ENCODE data around the gene GTF2F2.

Gene GTF2F2

GRCh38 chr13:45258334-45258675 is 138.0 kb downstream of the GTF2F2 start:
- H3K9ac ChIP-seq (ENCODE audit: low read depth, low read length, poor library complexity) = no peak overlapping the region
- DNase-seq (ENCODE audit: low spot score) = no peak
- H2BK5ac ChIP-seq (ENCODE audit: low read length) = no peak overlapping the region
- H3K23ac ChIP-seq (ENCODE audit: low read depth, low read length, poor library complexity) = no peak overlapping the region
- no peaks in the 10 kb centered on the region for H3K4me1 ChIP-seq (ENCODE audit: control insufficient read depth in 2 of 2, insufficient read depth in 1 of 2, low read depth in 1 of 2, low read length in 2 of 2)
- H2AK5ac ChIP-seq (ENCODE audit: low read depth, low read length) = no peak overlapping the region
- no peak overlapping the region for H3K14ac ChIP-seq (ENCODE audit: low read length)
- H4K91ac ChIP-seq (ENCODE audit: low read depth, low read length, poor library complexity) = no peak overlapping the region
- H3K36me3 ChIP-seq (replicated peaks in 1 of 2; ENCODE audit: control insufficient read depth in 2 of 2, insufficient read depth in 2 of 2, low read length in 2 of 2) = peaks cover 4 to 13% of the 10 kb centered on the region in 2 donors
- H3K9me3 ChIP-seq (replicated peaks in 1 of 2; ENCODE audit: control insufficient read depth in 2 of 2, insufficient read depth in 1 of 2, low read depth in 1 of 2, low read length in 2 of 2) = no peaks in the 10 kb centered on the region
- H2AFZ ChIP-seq (ENCODE audit: low read length) = no peak overlapping the region
- no peaks in the 10 kb centered on the region for H3K27me3 ChIP-seq (ENCODE audit: control insufficient read depth in 3 of 3, insufficient read depth in 3 of 3, low read depth in 1 of 3, low read length in 3 of 3)
- H4K8ac ChIP-seq (ENCODE audit: low read depth, low read length) = no peak overlapping the region
- H2BK12ac ChIP-seq (ENCODE audit: low read length) = no peak overlapping the region
- no peak overlapping the region for H2BK120ac ChIP-seq (ENCODE audit: low read depth, low read length)
- peaks cover 1% of the 10 kb centered on the region for H3K79me1 ChIP-seq (ENCODE audit: low read depth, low read length)
- no peak overlapping the region for H3K18ac ChIP-seq (ENCODE audit: low read length)
- H3K4me3 ChIP-seq (ENCODE audit: low read length in 2 of 2) = no peak overlapping the region
- H2BK15ac ChIP-seq (ENCODE audit: low read length) = no peak overlapping the region
- H3K27ac ChIP-seq (replicated peaks; ENCODE audit: low read length) = no peak overlapping the region
- no peak overlapping the region for H3K4me2 ChIP-seq (ENCODE audit: insufficient read depth, low read length, poor library complexity, severe bottlenecking)
- no CpG with 5 or more reads among the region's 2 CpGs for WGBS, 2 donors (ENCODE audit: extremely low coverage in 2 of 2, insufficient read length in 2 of 2, insufficient replicate concordance in 1 of 2)
- no peak overlapping the region for H3K4ac ChIP-seq (ENCODE audit: low read length)

- H2BK12ac ChIP-seq (ENCODE audit: low read length) = no peak overlapping the region
- H3K9ac ChIP-seq (ENCODE audit: low read depth, low read length, poor library complexity) = no peak overlapping the region
- H2BK15ac ChIP-seq (ENCODE audit: low read length) = no peak overlapping the region
- H3K9me3 ChIP-seq (replicated peaks in 1 of 2; ENCODE audit: control insufficient read depth in 2 of 2, insufficient read depth in 1 of 2, low read depth in 1 of 2, low read length in 2 of 2) = no peaks in the 10 kb centered on the region
- H3K27ac ChIP-seq (replicated peaks; ENCODE audit: low read length) = no peak overlapping the region
- WGBS, 2 donors (ENCODE audit: extremely low coverage in 2 of 2, insufficient read length in 2 of 2, insufficient replicate concordance in 1 of 2) = no CpG with 5 or more reads among the region's 5 CpGs
- H3K23ac ChIP-seq (ENCODE audit: low read depth, low read length, poor library complexity) = no peak overlapping the region
- no peak overlapping the region for H4K8ac ChIP-seq (ENCODE audit: low read depth, low read length)
- H3K4me1 ChIP-seq (ENCODE audit: control insufficient read depth in 2 of 2, insufficient read depth in 1 of 2, low read depth in 1 of 2, low read length in 2 of 2) = no peaks in the 10 kb centered on the region
- H4K91ac ChIP-seq (ENCODE audit: low read depth, low read length, poor library complexity) = no peak overlapping the region
- no peaks in the 10 kb centered on the region for H3K79me1 ChIP-seq (ENCODE audit: low read depth, low read length)
- no peak overlapping the region for H3K18ac ChIP-seq (ENCODE audit: low read length)
- H2BK120ac ChIP-seq (ENCODE audit: low read depth, low read length) = no peak overlapping the region
- H3K27me3 ChIP-seq (ENCODE audit: control insufficient read depth in 3 of 3, insufficient read depth in 3 of 3, low read depth in 1 of 3, low read length in 3 of 3) = no peaks in the 10 kb centered on the region
- H2AK5ac ChIP-seq (ENCODE audit: low read depth, low read length) = no peak overlapping the region
- no peak overlapping the region for H3K14ac ChIP-seq (ENCODE audit: low read length)
- no peak overlapping the region for H3K4me3 ChIP-seq (ENCODE audit: low read length in 2 of 2)
- H3K4me2 ChIP-seq (ENCODE audit: insufficient read depth, low read length, poor library complexity, severe bottlenecking) = no peak overlapping the region
- H2AFZ ChIP-seq (ENCODE audit: low read length) = no peak overlapping the region
- peaks cover 0 to 22% of the 10 kb centered on the region in 2 donors for H3K36me3 ChIP-seq (replicated peaks in 1 of 2; ENCODE audit: control insufficient read depth in 2 of 2, insufficient read depth in 2 of 2, low read length in 2 of 2)
- H3K4ac ChIP-seq (ENCODE audit: low read length) = no peak overlapping the region
- no peak for DNase-seq (ENCODE audit: low spot score)
- H2BK5ac ChIP-seq (ENCODE audit: low read length) = no peak overlapping the region
Measured at GRCh38 chr13:45267215-45267614, 146.9 kb downstream of the GTF2F2 start.

GRCh38 chr13:45269204-45269603 is 148.9 kb downstream of the GTF2F2 start:
- Histone ChIP-seq H3K18ac (ENCODE audit: low read length) (no peak overlapping the region), H2BK12ac (ENCODE audit: low read length) (no peak overlapping the region), H3K27ac (replicated peaks; ENCODE audit: low read length) (no peak overlapping the region), H3K4me1 (ENCODE audit: control insufficient read depth in 2 of 2, insufficient read depth in 1 of 2, low read depth in 1 of 2, low read length in 2 of 2) (no peaks in the 10 kb centered on the region), H2BK15ac (ENCODE audit: low read length) (no peak overlapping the region), H3K36me3 (replicated peaks in 1 of 2; ENCODE audit: control insufficient read depth in 2 of 2, insufficient read depth in 2 of 2, low read length in 2 of 2) (peaks cover 0 to 24% of the 10 kb centered on the region in 2 donors), H3K27me3 (ENCODE audit: control insufficient read depth in 3 of 3, insufficient read depth in 3 of 3, low read depth in 1 of 3, low read length in 3 of 3) (no peaks in the 10 kb centered on the region), H2AK5ac (ENCODE audit: low read depth, low read length) (no peak overlapping the region), H3K9ac (ENCODE audit: low read depth, low read length, poor library complexity) (no peak overlapping the region), H3K4me2 (ENCODE audit: insufficient read depth, low read length, poor library complexity, severe bottlenecking) (no peak overlapping the region), H3K4me3 (ENCODE audit: low read length in 2 of 2) (no peak overlapping the region), H2AFZ (ENCODE audit: low read length) (no peak overlapping the region), H3K23ac (ENCODE audit: low read depth, low read length, poor library complexity) (no peak overlapping the region), H2BK120ac (ENCODE audit: low read depth, low read length) (no peak overlapping the region), H3K79me1 (ENCODE audit: low read depth, low read length) (no peaks in the 10 kb centered on the region), H4K8ac (ENCODE audit: low read depth, low read length) (no peak overlapping the region), H2BK5ac (ENCODE audit: low read length) (no peak overlapping the region), H3K4ac (ENCODE audit: low read length) (no peak overlapping the region), H4K91ac (ENCODE audit: low read depth, low read length, poor library complexity) (no peak overlapping the region), H3K14ac (ENCODE audit: low read length) (no peak overlapping the region), H3K9me3 (replicated peaks in 1 of 2; ENCODE audit: control insufficient read depth in 2 of 2, insufficient read depth in 1 of 2, low read depth in 1 of 2, low read length in 2 of 2) (no peaks in the 10 kb centered on the region)
- no peak for DNase-seq (ENCODE audit: low spot score)
- no CpG with 5 or more reads among the region's 2 CpGs for WGBS, 2 donors (ENCODE audit: extremely low coverage in 2 of 2, insufficient read length in 2 of 2, insufficient replicate concordance in 1 of 2)

- WGBS, 2 donors (ENCODE audit: extremely low coverage in 2 of 2, insufficient read length in 2 of 2, insufficient replicate concordance in 1 of 2) = no CpG with 5 or more reads among the region's 3 CpGs
Measured at GRCh38 chr13:45276913-45277312, 156.6 kb downstream of the GTF2F2 start.

More at GRCh38 chr13:45276913-45277312, 156.6 kb downstream of the GTF2F2 start:
- H2BK15ac ChIP-seq (ENCODE audit: low read length) = no peak overlapping the region
- no peaks in the 10 kb centered on the region for H3K79me1 ChIP-seq (ENCODE audit: low read depth, low read length)
- no peak overlapping the region for H3K23ac ChIP-seq (ENCODE audit: low read depth, low read length, poor library complexity)
- H3K27me3 ChIP-seq (ENCODE audit: control insufficient read depth in 3 of 3, insufficient read depth in 3 of 3, low read depth in 1 of 3, low read length in 3 of 3) = no peaks in the 10 kb centered on the region
- no peak overlapping the region for H4K8ac ChIP-seq (ENCODE audit: low read depth, low read length)
- no peak overlapping the region for H3K14ac ChIP-seq (ENCODE audit: low read length)
- peaks cover 0 to 10% of the 10 kb centered on the region in 2 donors for H3K36me3 ChIP-seq (replicated peaks in 1 of 2; ENCODE audit: control insufficient read depth in 2 of 2, insufficient read depth in 2 of 2, low read length in 2 of 2)
- H3K27ac ChIP-seq (replicated peaks; ENCODE audit: low read length) = no peak overlapping the region
- no peak overlapping the region for H4K91ac ChIP-seq (ENCODE audit: low read depth, low read length, poor library complexity)
- no peak overlapping the region for H2BK12ac ChIP-seq (ENCODE audit: low read length)
- no peak overlapping the region for H3K18ac ChIP-seq (ENCODE audit: low read length)
- no peak overlapping the region for H2BK5ac ChIP-seq (ENCODE audit: low read length)
- H3K9ac ChIP-seq (ENCODE audit: low read depth, low read length, poor library complexity) = no peak overlapping the region
- no peak overlapping the region for H3K4me2 ChIP-seq (ENCODE audit: insufficient read depth, low read length, poor library complexity, severe bottlenecking)
- H3K4me1 ChIP-seq (ENCODE audit: control insufficient read depth in 2 of 2, insufficient read depth in 1 of 2, low read depth in 1 of 2, low read length in 2 of 2) = no peaks in the 10 kb centered on the region
- DNase-seq (ENCODE audit: low spot score) = no peak
- H2BK120ac ChIP-seq (ENCODE audit: low read depth, low read length) = no peak overlapping the region
- no peak overlapping the region for H2AK5ac ChIP-seq (ENCODE audit: low read depth, low read length)
- H3K4ac ChIP-seq (ENCODE audit: low read length) = no peak overlapping the region
- no peak overlapping the region for H2AFZ ChIP-seq (ENCODE audit: low read length)
- H3K9me3 ChIP-seq (replicated peaks in 1 of 2; ENCODE audit: control insufficient read depth in 2 of 2, insufficient read depth in 1 of 2, low read depth in 1 of 2, low read length in 2 of 2) = peaks cover 0 to 7% of the 10 kb centered on the region in 2 donors
- H3K4me3 ChIP-seq (ENCODE audit: low read length in 2 of 2) = no peak overlapping the region
